Activated CD4-positive, alpha-beta T cell treated with anti-CD3 and anti-CD28 coated beads, Interleukin-2, amount 10 ng/mL, durations not matched to agents 24 days and 14 days (primary cell): ENCODE results near the gene UQCC5. TPM values are rescaled to one million over a fixed set of nuclear protein-coding genes. Genes with fewer than 3 reads are reported as not detected.

Experiments used
- DNase-seq: peaks from one replicate; pipeline ENCODE4 v3.0.0; 2022
- H3K27ac Mint-ChIP-seq: one replicate; pipeline ENCODE4 v1.8.0; 2022; ENCODE audit warnings: mild to moderate bottlenecking, mixed read lengths
- H3K27me3 Mint-ChIP-seq: one replicate; pipeline ENCODE4 v1.8.0; 2022; ENCODE audit warnings: mixed read lengths
- H3K36me3 Mint-ChIP-seq: one replicate; pipeline ENCODE4 v1.8.0; 2022; ENCODE audit warnings: low read depth, mild to moderate bottlenecking, mixed read lengths
- H3K4me1 Mint-ChIP-seq: one replicate; pipeline ENCODE4 v1.8.0; 2021; ENCODE audit warnings: mixed read lengths
- H3K4me3 Mint-ChIP-seq: one replicate; pipeline ENCODE4 v1.8.0; 2022; ENCODE audit warnings: mild to moderate bottlenecking, moderate library complexity, mixed read lengths
- H3K9me3 Mint-ChIP-seq: one replicate; pipeline ENCODE4 v1.8.0; 2021; ENCODE audit warnings: mixed read lengths
- intact Hi-C: fragments of 100-400 bp; cut with micrococcal nuclease; formaldehyde crosslinking; loops from one replicate; pipeline ENCODE4 v1.15.1; 2023
- total RNA-seq: library from RNA; stranded (reverse); gene quantifications from 2 replicates; pipeline ENCODE4 v1.2.3, GENCODE V29; 2022

Gene UQCC5
- total RNA-seq, 1 donor from 2014 or later = 13.8 TPM

DNA sequence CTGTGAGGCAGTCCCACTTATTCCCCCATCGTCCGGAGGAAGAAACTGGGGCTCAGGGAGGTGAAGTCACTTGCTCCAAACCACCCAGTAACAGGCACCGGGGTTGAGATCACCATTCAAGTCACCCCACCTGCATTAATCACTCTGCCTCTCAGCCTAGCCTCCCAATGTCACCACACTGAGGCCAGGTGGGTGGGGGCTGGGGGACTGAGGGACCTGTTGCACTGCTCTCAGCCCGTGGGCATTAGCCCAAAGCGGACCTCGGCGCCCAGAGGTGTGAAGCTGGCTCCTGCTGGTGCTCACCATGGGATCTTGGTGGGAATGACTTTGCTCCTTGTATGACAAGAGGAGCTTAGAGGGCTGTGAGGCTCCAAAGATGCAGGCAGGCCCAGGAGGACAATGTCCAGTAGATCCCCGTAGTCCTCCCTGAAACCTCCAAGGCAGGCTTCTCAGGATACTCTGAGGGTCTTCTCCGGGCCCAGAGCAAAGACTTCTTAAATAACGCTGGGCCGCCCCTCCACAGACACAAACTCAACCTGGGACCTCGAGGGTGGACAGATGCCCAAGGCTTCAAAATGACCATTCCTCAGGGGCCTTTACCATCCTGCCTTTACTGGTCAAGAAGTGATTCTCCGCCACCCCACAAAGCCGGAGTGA lies 4.4 kb upstream of the UQCC5 start:
- no peak for DNase-seq
- Mint-ChIP-seq H3K27ac (no peak overlapping the region), H3K9me3 (no peaks in the 10 kb centered on the region), H3K4me1 (peaks cover 11% of the 10 kb centered on the region), H3K4me3 (peak overlapping the region; percentile 81), H3K27me3 (no peaks in the 10 kb centered on the region), H3K36me3 (peaks cover 4% of the 10 kb centered on the region)
- intact Hi-C loops = loop anchor here (10.0 kb wide), 2 partner anchors 337 to 363 kb away; partner anchors contain the start of genes ALAS1 and STIMATE

DNA sequence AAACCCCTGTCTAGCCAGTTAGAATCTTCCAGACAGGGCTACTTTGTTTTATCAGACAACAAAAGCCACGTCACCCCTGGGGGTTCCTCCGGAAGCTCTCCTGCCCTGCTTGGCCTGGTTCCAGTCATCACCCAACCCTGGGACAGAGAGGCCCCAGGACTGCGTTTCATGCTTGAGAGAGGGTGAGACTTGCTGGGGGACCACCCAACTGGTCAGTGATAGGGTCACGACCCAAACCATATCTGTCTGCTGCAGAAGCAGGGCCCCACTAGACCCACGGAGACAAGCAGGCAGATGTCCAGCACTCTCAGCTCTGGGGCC lies 3.9 kb upstream of the UQCC5 start:
- DNase-seq = no peak
- peaks cover 13% of the 10 kb centered on the region for H3K4me1 Mint-ChIP-seq
- peaks cover 6% of the 10 kb centered on the region for H3K36me3 Mint-ChIP-seq
- no peaks in the 10 kb centered on the region for H3K27me3 Mint-ChIP-seq
- no peaks in the 10 kb centered on the region for H3K9me3 Mint-ChIP-seq
- intact Hi-C loops = loop anchor here (10.0 kb wide), 2 partner anchors 338 to 362 kb away; partner anchors contain the start of genes ALAS1 and STIMATE
- H3K27ac Mint-ChIP-seq = peak overlapping the region; percentile 63
- H3K4me3 Mint-ChIP-seq = peak overlapping the region; percentile 81

DNA sequence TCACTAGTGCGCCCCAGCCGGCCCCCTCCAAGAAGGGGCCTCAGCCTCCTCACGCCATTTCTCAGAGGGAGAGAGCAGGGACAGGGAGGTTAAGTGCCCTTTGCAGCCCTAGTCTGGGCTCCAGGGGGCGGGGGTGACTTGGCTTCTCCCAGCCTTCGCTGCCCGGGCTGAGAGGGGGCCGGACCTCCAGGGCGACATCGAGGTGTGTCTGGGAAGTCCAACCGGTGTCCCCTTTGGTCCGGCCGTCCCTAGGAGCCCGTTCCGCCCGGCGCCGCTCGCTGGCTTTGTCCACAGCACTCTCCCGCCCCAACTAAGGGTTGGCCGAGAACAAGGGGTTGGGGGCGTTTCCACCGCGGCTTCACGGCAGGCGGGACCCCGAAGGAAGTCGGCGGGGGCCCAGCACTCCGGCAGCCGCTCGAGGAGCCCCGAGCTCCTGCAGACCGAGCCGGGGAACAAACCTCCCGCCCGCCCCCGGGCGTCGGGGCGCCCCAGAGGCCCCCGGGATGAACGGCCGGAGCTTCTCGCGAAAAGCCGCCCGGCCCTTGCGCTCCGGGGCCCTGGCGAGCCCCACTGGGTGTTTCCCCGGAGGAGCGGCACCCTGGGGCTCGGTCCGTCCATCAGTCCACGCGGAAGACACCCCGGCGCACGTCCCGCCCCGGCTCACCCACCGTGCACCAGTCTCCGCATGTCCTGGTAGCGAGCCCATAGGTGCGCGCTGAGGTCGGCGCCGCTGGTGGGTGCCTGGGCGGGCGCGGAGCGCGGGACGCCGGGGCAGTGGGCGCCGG lies 3.4 kb upstream of the UQCC5 start:
- Mint-ChIP-seq H3K27me3 (no peaks in the 10 kb centered on the region), H3K27ac (peak overlapping the region; percentile 63), H3K9me3 (no peaks in the 10 kb centered on the region), H3K36me3 (peaks cover 11% of the 10 kb centered on the region), H3K4me3 (peak overlapping the region; percentile 81), H3K4me1 (peaks cover 18% of the 10 kb centered on the region)
- intact Hi-C loops = loop anchor here (10.0 kb wide), 2 partner anchors 338 to 362 kb away; partner anchors contain the start of genes ALAS1 and STIMATE
- peak; percentile 81 for DNase-seq

DNA sequence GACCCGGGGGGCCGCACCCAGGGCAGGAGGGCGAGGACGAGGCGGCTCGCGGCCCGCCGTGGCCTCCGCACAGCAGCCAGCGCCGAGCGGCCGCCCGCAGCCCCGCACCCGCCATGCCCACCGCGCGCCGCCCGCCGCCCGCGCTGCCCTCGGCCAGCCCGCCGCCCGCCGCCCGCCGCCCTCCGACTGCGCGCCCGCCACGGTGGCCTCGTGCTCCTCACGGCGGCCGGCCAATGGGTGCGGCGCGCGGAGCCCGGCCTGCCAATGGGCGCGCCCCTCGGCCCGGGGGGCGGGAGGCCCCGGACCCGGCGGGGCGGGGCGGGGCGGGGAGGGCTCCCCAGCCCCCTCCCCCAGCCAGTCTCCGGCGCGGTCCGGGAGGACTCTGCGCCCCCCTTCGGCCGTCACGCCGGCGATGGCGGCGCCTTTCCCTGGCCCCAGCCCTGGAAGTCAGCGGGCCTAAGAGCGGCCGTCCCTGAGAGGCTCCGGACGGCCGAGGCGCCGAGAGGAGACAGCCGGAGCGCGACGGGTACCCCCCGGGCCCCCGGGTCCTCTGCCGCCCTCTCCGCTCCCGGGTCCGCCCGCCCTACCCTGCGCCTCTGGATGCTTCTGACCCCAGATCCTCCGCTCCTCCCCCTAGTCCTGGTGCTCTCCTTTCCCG lies 2.7 kb upstream of the UQCC5 start, which contains the start of gene NT5DC2:
NT5DC2 (minus strand) TSS at position 235 of the 658 bp plus-strand sequence; CDS start at position 115, 120 bp downstream.
- peaks cover under 1% of the 10 kb centered on the region for H3K9me3 Mint-ChIP-seq
- peaks cover 22% of the 10 kb centered on the region for H3K4me1 Mint-ChIP-seq
- peak within 1 kb of the TSS; percentile 83 for H3K4me3 Mint-ChIP-seq
- peak; percentile 92 for DNase-seq
- no peaks in the 10 kb centered on the region for H3K27me3 Mint-ChIP-seq
- peaks cover 15% of the 10 kb centered on the region for H3K36me3 Mint-ChIP-seq
- intact Hi-C loops = loop anchor here (10.0 kb wide), 2 partner anchors 339 to 361 kb away; partner anchors contain the start of genes ALAS1 and STIMATE
- H3K27ac Mint-ChIP-seq = peak within 1 kb of the TSS; percentile 82

DNA sequence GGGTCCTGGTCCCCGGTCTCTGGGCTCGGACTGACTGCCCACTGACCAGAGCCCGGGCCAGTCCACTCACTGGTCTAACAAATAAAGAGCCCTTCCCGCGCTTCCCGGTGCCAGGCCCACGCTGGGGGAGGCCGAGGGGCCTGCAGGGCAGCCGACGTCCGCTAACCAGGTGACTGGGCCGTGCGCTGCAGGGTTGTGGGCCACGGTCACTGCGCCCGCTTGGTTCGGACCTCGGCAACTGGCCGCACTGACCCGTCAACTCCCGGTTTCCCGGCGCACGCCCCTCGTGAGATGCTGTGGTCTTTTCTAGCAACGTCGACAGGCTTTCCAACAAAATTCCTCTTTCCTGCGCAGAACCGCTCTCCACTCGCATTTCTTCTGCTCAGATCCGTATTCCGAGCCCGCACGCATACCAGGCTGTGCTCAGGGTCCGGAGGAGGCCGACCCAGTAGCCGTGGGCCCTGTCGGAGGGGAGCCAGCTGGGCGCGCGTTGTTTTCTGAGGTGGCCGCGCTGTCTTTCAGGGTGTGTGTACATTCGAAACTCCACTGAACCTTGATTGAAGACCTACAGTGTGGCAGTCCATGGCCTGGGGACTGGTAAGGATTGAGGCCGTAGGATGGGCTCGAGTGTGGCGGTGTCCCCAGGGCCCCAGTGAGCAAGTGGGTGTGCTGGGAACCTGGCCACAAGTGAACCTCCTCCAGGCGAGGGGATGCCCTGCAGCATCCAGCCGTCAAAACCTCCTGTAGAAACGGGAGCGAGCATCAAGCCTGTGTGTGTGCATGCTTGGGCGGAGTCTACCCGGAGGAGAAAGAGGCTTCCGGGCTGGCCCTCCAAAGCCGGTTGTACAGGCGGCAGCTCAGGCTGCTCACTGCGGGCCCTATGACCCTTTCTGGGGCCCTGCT lies 1.9 kb upstream of the UQCC5 start:
- intact Hi-C loops = loop anchor here (10.0 kb wide), 2 partner anchors 340 to 360 kb away; partner anchors contain the start of genes ALAS1 and STIMATE
- Mint-ChIP-seq H3K36me3 (peaks cover 20% of the 10 kb centered on the region), H3K4me1 (peaks cover 29% of the 10 kb centered on the region), H3K9me3 (peaks cover 7% of the 10 kb centered on the region), H3K4me3 (peak overlapping the region; percentile 83), H3K27ac (peak overlapping the region; percentile 82), H3K27me3 (no peaks in the 10 kb centered on the region)
- DNase-seq = no peak

DNA sequence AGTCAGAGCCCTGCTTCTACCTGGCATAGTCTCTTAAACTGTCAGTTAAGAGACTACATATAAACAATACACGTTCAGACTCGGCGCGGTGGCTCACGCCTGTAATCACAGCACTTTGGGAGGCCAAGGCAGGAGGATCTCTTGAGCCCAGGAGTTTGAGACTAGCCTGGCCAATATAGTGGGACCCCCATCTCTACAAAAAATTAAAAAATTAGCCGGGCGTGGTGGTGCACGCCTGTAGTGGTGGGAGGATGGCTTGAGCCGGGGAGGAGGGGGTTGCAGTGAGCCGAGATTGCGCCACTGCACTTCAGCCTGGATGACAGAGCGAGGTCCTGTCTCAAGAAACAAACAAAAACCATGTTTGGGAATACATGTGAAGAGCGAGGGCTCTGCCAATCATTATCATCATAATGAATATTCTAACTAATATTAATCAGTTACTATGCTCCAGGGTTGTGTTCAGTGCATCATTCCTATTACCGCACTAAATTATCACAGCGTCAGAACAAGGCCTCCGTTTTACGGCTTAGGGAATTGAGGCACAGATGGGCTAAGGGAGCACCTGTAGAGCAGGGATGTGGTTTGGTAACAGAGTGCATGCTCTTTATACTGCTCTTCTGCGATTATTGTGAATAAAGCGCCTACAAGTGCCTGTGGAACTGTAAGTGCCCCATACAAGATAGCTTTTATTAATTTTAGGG lies 844 bp upstream of the UQCC5 start:
- intact Hi-C loops = loop anchor here (1.0 to 10.0 kb wide), 4 partner anchors 79 to 359 kb away; partner anchors contain the start of genes ALAS1, PBRM1 and STIMATE
- peak overlapping the region; percentile 98 for H3K4me3 Mint-ChIP-seq
- H3K36me3 Mint-ChIP-seq = peaks cover 21% of the 10 kb centered on the region
- H3K9me3 Mint-ChIP-seq = peaks cover 7% of the 10 kb centered on the region
- peak overlapping the region; percentile 100 for H3K27ac Mint-ChIP-seq
- H3K4me1 Mint-ChIP-seq = peaks cover 30% of the 10 kb centered on the region
- DNase-seq = no peak
- no peaks in the 10 kb centered on the region for H3K27me3 Mint-ChIP-seq

DNA sequence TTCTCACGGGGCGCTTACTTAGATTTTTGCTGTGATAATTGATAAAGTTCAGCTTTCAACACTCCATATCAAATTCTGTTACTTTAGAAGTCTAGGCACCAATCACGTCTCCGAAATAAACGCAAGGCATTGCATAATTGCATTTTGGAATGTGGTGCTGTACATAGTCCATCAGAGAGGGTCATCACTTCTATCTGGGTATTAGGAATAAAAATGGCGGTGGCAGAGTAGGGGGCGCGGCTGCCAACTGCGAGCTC lies 365 bp upstream of the UQCC5 start:
- Mint-ChIP-seq H3K27me3 (no peaks in the 10 kb centered on the region), H3K4me1 (peaks cover 31% of the 10 kb centered on the region), H3K27ac (peak overlapping the region; percentile 100), H3K9me3 (peaks cover 7% of the 10 kb centered on the region), H3K36me3 (peaks cover 24% of the 10 kb centered on the region), H3K4me3 (peak overlapping the region; percentile 98)
- intact Hi-C loops = loop anchor here (1.0 to 10.0 kb wide), 4 partner anchors 79 to 359 kb away; partner anchors contain the start of genes ALAS1, PBRM1 and STIMATE
- no peak for DNase-seq

DNA sequence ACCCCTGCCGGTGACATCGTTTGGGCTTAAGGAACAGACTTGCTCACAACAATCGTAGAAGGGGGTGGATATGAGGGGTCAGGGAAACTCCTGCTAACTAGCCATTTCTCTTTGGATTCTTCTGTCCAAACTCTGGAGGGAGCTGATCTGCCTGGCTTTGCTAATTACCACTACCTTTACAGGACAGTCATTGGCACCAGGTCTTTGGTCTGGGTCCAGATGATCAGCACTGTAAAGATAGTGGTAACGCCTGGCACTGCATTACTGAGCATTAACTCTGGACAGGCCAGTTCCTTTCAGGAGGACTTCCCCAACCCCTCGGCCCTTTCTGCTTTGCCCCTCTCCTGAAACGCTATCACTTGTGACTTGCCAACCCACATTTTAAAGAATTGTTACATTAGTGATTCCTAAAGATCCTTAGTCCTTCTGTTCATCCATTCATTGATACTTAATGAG lies 788 bp downstream of the UQCC5 start:
- H3K27ac Mint-ChIP-seq = peak overlapping the region; percentile 100
- H3K9me3 Mint-ChIP-seq = peaks cover 7% of the 10 kb centered on the region
- H3K27me3 Mint-ChIP-seq = no peaks in the 10 kb centered on the region
- peaks cover 31% of the 10 kb centered on the region for H3K4me1 Mint-ChIP-seq
- H3K4me3 Mint-ChIP-seq = peak overlapping the region; percentile 98
- H3K36me3 Mint-ChIP-seq = peaks cover 30% of the 10 kb centered on the region
- DNase-seq = no peak
- intact Hi-C loops = loop anchor here (2.0 to 10.0 kb wide), 3 partner anchors 80 to 358 kb away; partner anchors contain the start of genes ALAS1 and STIMATE

DNA sequence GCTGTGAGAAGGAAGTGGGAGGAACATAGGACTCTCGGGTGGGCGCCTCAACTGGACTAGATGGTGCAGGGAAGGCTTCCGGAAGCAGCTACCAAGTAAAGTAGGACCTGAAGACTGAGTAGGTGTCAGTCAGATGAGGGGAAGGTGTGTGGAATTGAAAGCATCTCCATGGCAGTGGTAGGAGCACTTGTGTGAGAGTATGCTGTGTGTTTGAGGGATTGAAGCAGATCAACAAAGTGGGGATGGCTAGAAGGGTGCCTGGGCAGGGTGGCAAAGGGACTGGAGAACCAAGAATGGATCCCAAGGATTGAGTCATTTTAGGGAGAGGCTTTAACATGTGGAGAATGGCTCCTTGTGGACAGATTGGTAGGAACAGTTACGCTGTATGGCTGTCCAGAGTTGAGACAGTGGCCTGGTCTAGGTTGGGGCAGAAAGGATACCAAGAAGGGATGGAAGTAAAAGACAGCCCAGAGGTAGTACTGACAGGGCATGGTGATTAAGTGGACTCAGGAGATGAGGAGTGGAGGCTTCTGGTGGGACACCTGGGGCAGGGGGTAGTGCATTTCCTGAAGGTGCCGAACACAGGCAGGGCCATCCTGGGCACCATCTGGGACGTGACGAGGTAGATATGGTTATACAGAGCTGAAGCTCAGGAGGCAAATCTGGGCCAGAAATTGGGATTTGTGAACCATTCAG lies 1.5 kb downstream of the UQCC5 start:
- Mint-ChIP-seq H3K4me3 (peak overlapping the region; percentile 98), H3K9me3 (peaks cover 7% of the 10 kb centered on the region), H3K27ac (peak overlapping the region; percentile 100), H3K36me3 (peaks cover 30% of the 10 kb centered on the region), H3K27me3 (no peaks in the 10 kb centered on the region), H3K4me1 (peaks cover 27% of the 10 kb centered on the region)
- DNase-seq = no peak
- intact Hi-C loops = loop anchor here (2.0 to 10.0 kb wide), 3 partner anchors 81 to 357 kb away; partner anchors contain the start of genes ALAS1 and STIMATE

DNA sequence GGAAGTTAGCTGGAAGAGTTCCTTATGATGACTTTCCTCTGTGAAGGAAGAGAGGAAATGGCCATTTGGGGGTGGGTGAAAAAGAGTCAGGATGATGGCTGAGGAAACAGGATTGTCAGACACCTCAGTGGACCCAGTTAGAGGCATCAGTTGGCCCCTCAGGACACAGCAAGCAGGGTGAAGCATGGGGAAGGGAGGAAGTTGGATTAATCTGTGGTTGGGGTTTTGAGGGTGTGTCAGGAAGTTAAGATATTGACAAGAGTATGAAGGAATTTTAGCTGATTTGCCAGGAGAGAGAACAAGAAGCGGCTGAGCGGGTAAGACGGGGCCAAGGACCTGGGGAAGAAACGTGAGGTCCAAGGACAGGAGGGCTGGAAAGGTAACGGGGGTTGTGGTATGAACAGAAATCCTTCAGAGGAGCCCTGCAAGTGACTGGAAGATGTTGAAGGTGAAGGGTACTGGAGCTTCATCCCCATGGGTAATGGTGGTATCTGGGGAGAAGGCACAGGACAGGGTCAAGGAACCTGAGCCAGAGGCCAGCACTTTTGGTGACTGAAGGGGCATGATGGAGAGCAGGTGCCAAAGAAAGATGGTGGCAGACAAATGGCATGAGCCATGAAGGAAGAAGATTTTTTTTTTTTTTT lies 2.7 kb downstream of the UQCC5 start:
- peaks cover 27% of the 10 kb centered on the region for H3K4me1 Mint-ChIP-seq
- H3K9me3 Mint-ChIP-seq = peaks cover 7% of the 10 kb centered on the region

DNA sequence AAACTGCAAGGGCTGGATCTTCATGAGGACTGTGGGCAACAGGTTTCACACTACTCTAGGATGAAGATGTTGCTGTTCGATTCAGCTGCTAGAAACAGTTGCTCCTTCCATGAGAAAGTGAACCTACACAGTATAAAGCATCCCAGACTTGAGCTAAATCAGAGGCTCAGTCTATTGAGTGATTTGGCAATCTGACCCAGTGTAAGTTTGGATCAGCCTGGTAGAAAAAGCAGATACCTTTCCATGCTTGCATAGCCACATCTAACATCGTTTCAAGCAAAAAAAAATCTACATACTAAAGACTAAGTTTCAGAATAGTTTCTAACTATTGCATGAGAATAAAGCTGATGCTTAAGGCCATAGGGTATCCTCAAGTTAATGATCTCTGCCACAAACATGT lies 4.6 kb downstream of the UQCC5 start:
- H3K36me3 Mint-ChIP-seq = peaks cover 45% of the 10 kb centered on the region

More for the DNA sequence above, 2.7 kb downstream of the UQCC5 start:
- DNase-seq = peak; percentile 57
- Mint-ChIP-seq H3K36me3 (peaks cover 34% of the 10 kb centered on the region), H3K27ac (peak overlapping the region; percentile 45), H3K27me3 (no peaks in the 10 kb centered on the region), H3K4me3 (peak overlapping the region; percentile 98)
- intact Hi-C loops = loop anchor here (10.0 kb wide), 2 partner anchors 344 to 356 kb away; partner anchors contain the start of genes ALAS1 and STIMATE

More for the DNA sequence above, 4.6 kb downstream of the UQCC5 start:
- H3K9me3 Mint-ChIP-seq = peaks cover 7% of the 10 kb centered on the region
- no peak overlapping the region for H3K4me3 Mint-ChIP-seq
- H3K4me1 Mint-ChIP-seq = peaks cover 26% of the 10 kb centered on the region
- H3K27me3 Mint-ChIP-seq = no peaks in the 10 kb centered on the region
- intact Hi-C loops = no loop called here
- H3K27ac Mint-ChIP-seq = peak overlapping the region; percentile 6
- no peak for DNase-seq
